HEK293T (cell line): Measurements from ENCODE around the gene KCNT1.

Experiments
- ARNT ChIP-seq: fragments of 450-650 bp; IDR thresholded peaks from 2 replicates; pipeline ENCODE4 v1.6.1; 2017; ENCODE audit warnings: mild to moderate bottlenecking
- BHLHE40 ChIP-seq: fragments of 450-650 bp; IDR thresholded peaks from 2 replicates; pipeline ENCODE4 v1.6.1; 2016; ENCODE audit warnings: mild to moderate bottlenecking, moderate library complexity, borderline replicate concordance
- ELF4 ChIP-seq: fragments of 450-650 bp; IDR thresholded peaks from 2 replicates; pipeline ENCODE4 v1.6.1; 2017; ENCODE audit warnings: antibody characterized with exemption
- FOXA1 ChIP-seq: fragments of 450-650 bp; IDR thresholded peaks from 2 replicates; pipeline ENCODE4 v1.6.1; 2016; ENCODE audit warnings: mild to moderate bottlenecking
- FOXK2 ChIP-seq: fragments of 450-650 bp; IDR thresholded peaks from 2 replicates; pipeline ENCODE4 v1.6.1; 2016; ENCODE audit warnings: mild to moderate bottlenecking
- FOXM1 ChIP-seq: fragments of 450-650 bp; IDR thresholded peaks from 2 replicates; pipeline ENCODE4 v1.6.1; 2017; ENCODE audit warnings: mild to moderate bottlenecking, borderline replicate concordance
- NFRKB ChIP-seq: fragments of 450-650 bp; IDR thresholded peaks from 2 replicates; pipeline ENCODE4 v1.6.1; 2016; ENCODE audit warnings: mild to moderate bottlenecking, moderate library complexity
- SP1 ChIP-seq: fragments of 450-650 bp; IDR thresholded peaks from 2 replicates; pipeline ENCODE4 v1.6.1; 2017
- SUZ12 ChIP-seq: fragments of 450-650 bp; IDR thresholded peaks from 2 replicates; pipeline ENCODE4 v1.6.1; 2016; ENCODE audit warnings: mild to moderate bottlenecking
- ZNF384 ChIP-seq: fragments of 450-650 bp; IDR thresholded peaks from 2 replicates; pipeline ENCODE4 v1.6.1; 2016

GRCh38 chr9:135811801-135812200 is 109.8 kb downstream of the KCNT1 start:
- no peak for TF ChIP-seq BHLHE40
- TF ChIP-seq FOXK2: no peak
- TF ChIP-seq FOXA1: no peak
- no peak for TF ChIP-seq SP1
- no peak for TF ChIP-seq SUZ12
- no peak for TF ChIP-seq ELF4
- no peak for TF ChIP-seq ZNF384
- no peak for TF ChIP-seq FOXM1
- TF ChIP-seq ARNT: no peak
- no peak for TF ChIP-seq NFRKB
